Fibroblast of gingiva (primary cell): ENCODE results near the gene SF1.
A peak's percentile ranks its signal among the peaks of the same experiment; 100 is the strongest.

Experiments
- DNase-seq: peaks from one replicate; pipeline ENCODE4 v3.0.0-alpha.2; 2011; ENCODE audit warnings: low read depth

Gene SF1

GRCh38 chr11:64759722-64760719 is 18.3 kb downstream of the SF1 start, which contains the start of gene PYGM:
Gene PYGM, minus strand, starts transcription at chr11:64759974. Its CDS starts 76 bp downstream, at chr11:64759898.
- peak; percentile 60 for DNase-seq

- DNase-seq: no peak
These were observed 19.1 kb downstream of the SF1 start for GRCh38 chr11:64759131-64759721.

GRCh38 chr11:64758330-64759079 is 19.8 kb downstream of the SF1 start:
- no peak for DNase-seq

- DNase-seq: no peak
These were observed 20.6 kb downstream of the SF1 start for GRCh38 chr11:64757549-64758329.

GRCh38 chr11:64755681-64756361 is 22.5 kb downstream of the SF1 start:
- DNase-seq: no peak

GRCh38 chr11:64754919-64755662 is 23.3 kb downstream of the SF1 start:
- no peak for DNase-seq

- DNase-seq: no peak
These were observed 24.0 kb downstream of the SF1 start for GRCh38 chr11:64754124-64754918.

GRCh38 chr11:64753380-64754123 is 24.8 kb downstream of the SF1 start:
- DNase-seq: no peak

- DNase-seq: no peak
These were observed 25.3 kb downstream of the SF1 start for GRCh38 chr11:64753019-64753379.

- DNase-seq: no peak
These were observed 26.0 kb downstream of the SF1 start for GRCh38 chr11:64752175-64752970.

GRCh38 chr11:64751580-64751979 is 26.8 kb downstream of the SF1 start:
- no peak for DNase-seq

- DNase-seq: no peak
These were observed 27.2 kb downstream of the SF1 start for GRCh38 chr11:64751136-64751535.

- DNase-seq: no peak
These were observed 27.8 kb downstream of the SF1 start for GRCh38 chr11:64750361-64751054.

- DNase-seq: peak; percentile 84
These were observed 30.2 kb downstream of the SF1 start for GRCh38 chr11:64747961-64748665.

GRCh38 chr11:64746486-64746885 is 31.9 kb downstream of the SF1 start:
- no peak for DNase-seq

GRCh38 chr11:64745521-64746328 is 32.6 kb downstream of the SF1 start:
- peak; percentile 34 for DNase-seq
